HG03469 (cell line): ENCODE results near the gene SLPI.

Experiments
- ATAC-seq: cut with Tn5 transposase; IDR thresholded peaks from one replicate; pipeline ENCODE4 v1.9.1; 2021; ENCODE audit warnings: mild to moderate bottlenecking, moderate library complexity, moderate number of reproducible peaks; ENCODE audit not compliant: unreplicated experiment

The SLPI gene

GRCh38 chr20:45275338-45275737, 21.0 kb upstream of the SLPI start:
- no peak for ATAC-seq

GRCh38 chr20:45269754-45270270, 15.4 kb upstream of the SLPI start:
- no peak for ATAC-seq

GRCh38 chr20:45269056-45269455, 14.7 kb upstream of the SLPI start:
- ATAC-seq: no peak

GRCh38 chr20:45268531-45268930, 14.2 kb upstream of the SLPI start:
- no peak for ATAC-seq

- no peak for ATAC-seq
These were observed 12.6 kb upstream of the SLPI start for GRCh38 chr20:45266977-45267376.

GRCh38 chr20:45263556-45264266, 9.3 kb upstream of the SLPI start:
- no peak for ATAC-seq

- ATAC-seq: no peak
These were observed 4.3 kb upstream of the SLPI start for GRCh38 chr20:45258664-45259063.

GRCh38 chr20:45258259-45258658, 3.9 kb upstream of the SLPI start:
- ATAC-seq: no peak

GRCh38 chr20:45257711-45258110, 3.3 kb upstream of the SLPI start:
- no peak for ATAC-seq

GRCh38 chr20:45257161-45257560, 2.8 kb upstream of the SLPI start:
- no peak for ATAC-seq

- ATAC-seq: no peak
These were observed 1.1 kb downstream of the SLPI start for GRCh38 chr20:45253261-45253660.

- no peak for ATAC-seq
These were observed 2.3 kb downstream of the SLPI start for GRCh38 chr20:45251884-45252560.

- no peak for ATAC-seq
These were observed 5.8 kb downstream of the SLPI start for GRCh38 chr20:45248609-45249008.

- ATAC-seq: no peak
These were observed 6.5 kb downstream of the SLPI start for GRCh38 chr20:45247865-45248264.

- no peak for ATAC-seq
These were observed 8.3 kb downstream of the SLPI start for GRCh38 chr20:45246109-45246508.

- ATAC-seq: no peak
These were observed 16.2 kb downstream of the SLPI start for GRCh38 chr20:45238139-45238538.

- ATAC-seq: no peak
These were observed 18.4 kb downstream of the SLPI start for GRCh38 chr20:45235995-45236394.

- ATAC-seq: no peak
These were observed 23.7 kb downstream of the SLPI start for GRCh38 chr20:45230631-45231030.

- no peak for ATAC-seq
These were observed 24.9 kb downstream of the SLPI start for GRCh38 chr20:45229264-45230056.

- no peak for ATAC-seq
These were observed 28.1 kb downstream of the SLPI start for GRCh38 chr20:45226287-45226686.

- no peak for ATAC-seq
These were observed 31.2 kb downstream of the SLPI start for GRCh38 chr20:45223136-45223535.

GRCh38 chr20:45221076-45221475, 33.3 kb downstream of the SLPI start, which contains the start of gene SEMG2:
Gene SEMG2, plus strand, starts transcription at chr20:45221373. Its CDS starts 17 bp downstream, at chr20:45221390.
- no peak for ATAC-seq
